A549 (cell line): Measurements from ENCODE around the gene RGS10.

ENCODE experiments used
- CHD2 ChIP-seq: fragments of 150-350 bp; IDR thresholded peaks from 2 replicates; pipeline ENCODE4 v1.6.1; 2014; ENCODE audit warnings: low read length; ENCODE audit not compliant: partially characterized antibody
- CTCF ChIP-seq: fragments of >200 bp; sonication (Bioruptor Twin); formaldehyde crosslinking; IDR thresholded peaks from 3 replicates; pipeline ENCODE4 v1.5.1; 2016
- ELK1 ChIP-seq: fragments of 150-350 bp; IDR thresholded peaks from 2 replicates; pipeline ENCODE4 v1.6.1; 2014; ENCODE audit warnings: low read depth, mild to moderate bottlenecking, low read length
- FOSL2 ChIP-seq, 2 experiments: fragments of 450-650 bp in 1 of 2; fragments of >200 bp in 1 of 2; sonication (Bioruptor Twin) in 1 of 2; formaldehyde crosslinking; IDR thresholded peaks; 2 replicates each; pipeline versions ENCODE4 v1.5.0 to v1.6.1; 2016 to 2020; ENCODE audit warnings: mild to moderate bottlenecking in 1 of 2, moderate library complexity in 1 of 2
- MAFK ChIP-seq: fragments of 450-650 bp; IDR thresholded peaks from 2 replicates; pipeline ENCODE4 v1.6.1; 2014; ENCODE audit not compliant: partially characterized antibody
- NFE2L2 ChIP-seq: fragments of 150-350 bp; conservative IDR thresholded peaks from 2 replicates; pipeline ENCODE4 v1.6.1; 2014; ENCODE audit warnings: low read length
- PBX3 ChIP-seq: IDR thresholded peaks from 2 replicates; pipeline ENCODE4 v1.6.1; 2012
- POLR2A ChIP-seq: IDR thresholded peaks from 2 replicates; pipeline ENCODE4 v1.6.1; 2012; ENCODE audit warnings: mild to moderate bottlenecking, low read length
- RARB ChIP-seq: fragments of 250-450 bp; sonication (Bioruptor Pico); IDR thresholded peaks from 2 replicates; pipeline ENCODE4 v1.8.0; 2021; ENCODE audit warnings: mild to moderate bottlenecking, moderate library complexity
- RCOR1 ChIP-seq: fragments of 150-350 bp; IDR thresholded peaks from 2 replicates; pipeline ENCODE4 v1.6.1; 2014; ENCODE audit warnings: antibody characterized with exemption, low read length, low read depth
- ZNF302 ChIP-seq: fragments of 250-450 bp; sonication (Bioruptor Pico); IDR thresholded peaks from 2 replicates; pipeline ENCODE4 v1.9.0; 2021; ENCODE audit warnings: inconsistent platforms, mild to moderate bottlenecking, moderate library complexity

GRCh38 chr10:119452396-119452795 is 90.1 kb downstream of the RGS10 start:
- no peak for TF ChIP-seq NFE2L2
- no peak for TF ChIP-seq ELK1
- TF ChIP-seq CTCF: no peak
- no peak for TF ChIP-seq FOSL2 (IDR thresholded peaks at IDR 0.05)
- TF ChIP-seq FOSL2 (CRISPR knock-in tag; IDR thresholded peaks at IDR 0.05): no peak
- no peak for TF ChIP-seq PBX3
- no peak for TF ChIP-seq MAFK
- TF ChIP-seq POLR2A: no peak
- no peak for TF ChIP-seq CHD2
- no peak for TF ChIP-seq RARB
- TF ChIP-seq RCOR1: no peak
- TF ChIP-seq ZNF302: no peak
